ENCODE results near the gene DISP2. TPM values are rescaled to one million over a fixed set of nuclear protein-coding genes. Genes with fewer than 3 reads are reported as not detected.
A peak's percentile ranks its signal among the peaks of the same experiment; 100 is the strongest.

Gene DISP2
- total RNA-seq, 1 experiment from 2014 or later: 4.6 TPM

DNA sequence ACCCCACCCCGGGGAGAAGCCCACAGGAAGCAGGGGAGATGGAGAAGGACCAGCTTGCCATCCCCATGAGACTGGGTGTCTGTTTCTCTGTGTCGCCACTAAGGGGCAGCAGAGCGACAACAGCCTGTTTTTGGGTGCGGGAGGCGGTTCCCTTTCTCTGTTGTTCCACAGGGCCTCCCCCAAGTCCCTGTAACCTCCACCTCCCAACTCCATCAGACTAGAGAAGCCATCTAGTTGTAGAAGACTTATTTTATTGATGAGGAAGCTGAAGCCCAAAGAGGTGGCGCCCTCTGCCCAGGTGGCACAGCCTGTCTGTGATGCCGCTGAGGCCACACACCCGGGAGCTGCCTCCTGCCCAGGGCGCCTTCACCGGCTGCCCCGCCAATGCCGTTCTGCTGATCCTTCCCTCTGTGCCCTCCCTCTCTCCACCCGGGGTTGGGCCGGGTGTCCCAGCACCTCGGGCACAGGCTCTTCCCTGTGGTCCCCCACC, 13.3 kb upstream of the DISP2 start:
- Histone ChIP-seq H3K4me3 (ENCODE audit: low read depth, low read length) (no peak overlapping the region), H3K4me1 (peaks cover 51% of the 10 kb centered on the region), H3K27me3 (replicated peaks; ENCODE audit: control insufficient read depth, insufficient read depth, low read length) (no peaks in the 10 kb centered on the region), H3K9me3 (no peaks in the 10 kb centered on the region), H3K36me3 (ENCODE audit: control insufficient read depth, insufficient read depth, low read length) (no peaks in the 10 kb centered on the region)
- no TSS peak for BruUV-seq (replicated peaks)
- POLR2A ChIA-PET: no interaction called here
- peak; percentile 68 to 79 for DNase-seq
- H3K27ac Mint-ChIP-seq (ENCODE audit: unreplicated experiment): no peak overlapping the region
- peaks cover 34% of the 10 kb centered on the region for H3K4me1 Mint-ChIP-seq (ENCODE audit: low read depth, unreplicated experiment)
- CTCF ChIA-PET: interaction anchor here (0.5 to 1.8 kb wide), 12 partner anchors 11 to 77 kb away, joined by 3 to 31 read pairs (median 4); partner anchors contain the start of genes DISP2, IVD, KNSTRN and PLCB2
- H3K4me3 Mint-ChIP-seq (ENCODE audit: unreplicated experiment): no peak overlapping the region
- peak; percentile 71 to 78 for TF ChIP-seq CTCF (IDR thresholded peaks at IDR 0.05; ENCODE audit: insufficient read depth in 1 of 2, low read depth in 1 of 2, low read length in 1 of 2, severe bottlenecking in 1 of 2, unreplicated experiment in 1 of 2)
- H3K9me3 Mint-ChIP-seq (ENCODE audit: unreplicated experiment): no peaks in the 10 kb centered on the region
- no peaks in the 10 kb centered on the region for H3K36me3 Mint-ChIP-seq (ENCODE audit: insufficient read depth, unreplicated experiment)
- intact Hi-C loops (cut with micrococcal nuclease; ENCODE audit: unreplicated experiment): loop anchor here (1.0 to 10.0 kb wide), 3 partner anchors 60 to 160 kb away; partner anchors contain the start of gene IVD
- no peaks in the 10 kb centered on the region for H3K27me3 Mint-ChIP-seq (ENCODE audit: insufficient read depth, unreplicated experiment)

- Mint-ChIP-seq H3K9me3 (ENCODE audit: unreplicated experiment) (no peaks in the 10 kb centered on the region), H3K27me3 (ENCODE audit: insufficient read depth, unreplicated experiment) (no peaks in the 10 kb centered on the region), H3K4me3 (ENCODE audit: unreplicated experiment) (no peak overlapping the region), H3K36me3 (ENCODE audit: insufficient read depth, unreplicated experiment) (no peaks in the 10 kb centered on the region), H3K4me1 (ENCODE audit: low read depth, unreplicated experiment) (peaks cover 41% of the 10 kb centered on the region), H3K27ac (ENCODE audit: unreplicated experiment) (peak overlapping the region; percentile 94)
- BruUV-seq (replicated peaks): no TSS peak
- H3K27me3 ChIP-seq (replicated peaks; ENCODE audit: control insufficient read depth, insufficient read depth, low read length): no peaks in the 10 kb centered on the region
- CTCF ChIA-PET: interaction anchor here (0.5 to 1.8 kb wide), 5 partner anchors 12 to 220 kb away, joined by 3 to 31 read pairs (median 4); partner anchors contain the start of genes DISP2 and IVD
- no peaks in the 10 kb centered on the region for H3K9me3 ChIP-seq
- DNase-seq: no peak
- H3K4me3 ChIP-seq (ENCODE audit: low read depth, low read length): no peak overlapping the region
- POLR2A ChIA-PET: no interaction called here
- no peaks in the 10 kb centered on the region for H3K36me3 ChIP-seq (ENCODE audit: control insufficient read depth, insufficient read depth, low read length)
- peaks cover 58% of the 10 kb centered on the region for H3K4me1 ChIP-seq
- intact Hi-C loops (cut with micrococcal nuclease; ENCODE audit: unreplicated experiment): loop anchor here (10.0 kb wide), 2 partner anchors 59 to 159 kb away; partner anchors contain the start of gene IVD
- TF ChIP-seq CTCF (IDR thresholded peaks at IDR 0.05; ENCODE audit: insufficient read depth in 1 of 2, low read depth in 1 of 2, low read length in 1 of 2, severe bottlenecking in 1 of 2, unreplicated experiment in 1 of 2): no peak
Observed at GRCh38 chr15:40345225-40345866, 12.7 kb upstream of the DISP2 start.

- no peaks in the 10 kb centered on the region for H3K36me3 Mint-ChIP-seq (ENCODE audit: insufficient read depth, unreplicated experiment)
- H3K36me3 ChIP-seq (ENCODE audit: control insufficient read depth, insufficient read depth, low read length): no peaks in the 10 kb centered on the region
- H3K9me3 ChIP-seq: no peaks in the 10 kb centered on the region
- no peaks in the 10 kb centered on the region for H3K9me3 Mint-ChIP-seq (ENCODE audit: unreplicated experiment)
- peak; percentile 64 to 84 for DNase-seq
- no peak for TF ChIP-seq CTCF (IDR thresholded peaks at IDR 0.05; ENCODE audit: insufficient read depth in 1 of 2, low read depth in 1 of 2, low read length in 1 of 2, severe bottlenecking in 1 of 2, unreplicated experiment in 1 of 2)
- no peaks in the 10 kb centered on the region for H3K27me3 ChIP-seq (replicated peaks; ENCODE audit: control insufficient read depth, insufficient read depth, low read length)
- CTCF ChIA-PET: interaction anchor here (0.5 to 1.1 kb wide), 3 partner anchors 59 to 220 kb away, joined by 3 to 6 read pairs (median 3); partner anchors contain the start of gene IVD
- no peaks in the 10 kb centered on the region for H3K27me3 Mint-ChIP-seq (ENCODE audit: insufficient read depth, unreplicated experiment)
- no peak overlapping the region for H3K4me3 ChIP-seq (ENCODE audit: low read depth, low read length)
- H3K4me1 ChIP-seq: peaks cover 64% of the 10 kb centered on the region
- H3K4me1 Mint-ChIP-seq (ENCODE audit: low read depth, unreplicated experiment): peaks cover 48% of the 10 kb centered on the region
- H3K27ac Mint-ChIP-seq (ENCODE audit: unreplicated experiment): peak overlapping the region; percentile 94
- intact Hi-C loops (cut with micrococcal nuclease; ENCODE audit: unreplicated experiment): loop anchor here (1.0 to 10.0 kb wide), 3 partner anchors 12 to 159 kb away; partner anchors contain the start of genes DISP2 and IVD
- no TSS peak for BruUV-seq (replicated peaks)
- POLR2A ChIA-PET: interaction anchor here (1.1 kb wide), 1 partner anchor 12 kb away, joined by 8 read pairs; the partner anchor contains the start of gene DISP2
- H3K4me3 Mint-ChIP-seq (ENCODE audit: unreplicated experiment): no peak overlapping the region
Observed at GRCh38 chr15:40345867-40346578, 12.0 kb upstream of the DISP2 start.
